ENCODE measurements around the gene OLFM4. TPM values are rescaled to one million over a fixed set of nuclear protein-coding genes. Genes with fewer than 3 reads are reported as not detected.

The OLFM4 gene
- total RNA-seq, 1 experiment from 2014 or later = not detected

GRCh38 chr13:53032849-53033248, 4.2 kb downstream of the OLFM4 start:
- no peak overlapping the region for H3K4me3 Mint-ChIP-seq (ENCODE audit: unreplicated experiment)

GRCh38 chr13:53038993-53039392, 10.4 kb downstream of the OLFM4 start:
- H3K27ac Mint-ChIP-seq (ENCODE audit: unreplicated experiment) = no peak overlapping the region
- no peaks in the 10 kb centered on the region for H3K36me3 Mint-ChIP-seq (ENCODE audit: insufficient read depth, unreplicated experiment)
- intact Hi-C loops (cut with micrococcal nuclease; ENCODE audit: unreplicated experiment) = no loop called here
- no peaks in the 10 kb centered on the region for H3K27me3 ChIP-seq (replicated peaks; ENCODE audit: control insufficient read depth, insufficient read depth, low read length)
- DNase-seq = no peak
- no TSS peak for BruUV-seq (replicated peaks)
- POLR2A ChIA-PET = no interaction called here
- no peaks in the 10 kb centered on the region for H3K9me3 ChIP-seq
- H3K4me3 Mint-ChIP-seq (ENCODE audit: unreplicated experiment) = no peak overlapping the region
- H3K4me1 Mint-ChIP-seq (ENCODE audit: low read depth, unreplicated experiment) = no peaks in the 10 kb centered on the region
- no peak overlapping the region for H3K4me3 ChIP-seq (ENCODE audit: low read depth, low read length)
- TF ChIP-seq CTCF (IDR thresholded peaks at IDR 0.05; ENCODE audit: insufficient read depth in 1 of 2, low read depth in 1 of 2, low read length in 1 of 2, severe bottlenecking in 1 of 2, unreplicated experiment in 1 of 2) = no peak
- CTCF ChIA-PET = no interaction called here
- no peaks in the 10 kb centered on the region for H3K9me3 Mint-ChIP-seq (ENCODE audit: unreplicated experiment)
- H3K27me3 Mint-ChIP-seq (ENCODE audit: insufficient read depth, unreplicated experiment) = peaks cover 22% of the 10 kb centered on the region
- H3K4me1 ChIP-seq = no peaks in the 10 kb centered on the region
- H3K36me3 ChIP-seq (ENCODE audit: control insufficient read depth, insufficient read depth, low read length) = no peaks in the 10 kb centered on the region

More at GRCh38 chr13:53032849-53033248, 4.2 kb downstream of the OLFM4 start:
- Mint-ChIP-seq H3K4me1 (ENCODE audit: low read depth, unreplicated experiment) (no peaks in the 10 kb centered on the region), H3K27ac (ENCODE audit: unreplicated experiment) (no peak overlapping the region), H3K36me3 (ENCODE audit: insufficient read depth, unreplicated experiment) (no peaks in the 10 kb centered on the region), H3K27me3 (ENCODE audit: insufficient read depth, unreplicated experiment) (peaks cover 8% of the 10 kb centered on the region), H3K9me3 (ENCODE audit: unreplicated experiment) (no peaks in the 10 kb centered on the region)
- H3K27me3 ChIP-seq (replicated peaks; ENCODE audit: control insufficient read depth, insufficient read depth, low read length) = no peaks in the 10 kb centered on the region
- intact Hi-C loops (cut with micrococcal nuclease; ENCODE audit: unreplicated experiment) = no loop called here
- ChIA-PET POLR2A (no interaction called here), CTCF (no interaction called here)
- no peak overlapping the region for H3K4me3 ChIP-seq (ENCODE audit: low read depth, low read length)
- H3K4me1 ChIP-seq = no peaks in the 10 kb centered on the region
- no peak for TF ChIP-seq CTCF (IDR thresholded peaks at IDR 0.05; ENCODE audit: insufficient read depth in 1 of 2, low read depth in 1 of 2, low read length in 1 of 2, severe bottlenecking in 1 of 2, unreplicated experiment in 1 of 2)
- no TSS peak for BruUV-seq (replicated peaks)
- H3K9me3 ChIP-seq = no peaks in the 10 kb centered on the region
- no peak for DNase-seq
- no peaks in the 10 kb centered on the region for H3K36me3 ChIP-seq (ENCODE audit: control insufficient read depth, insufficient read depth, low read length)

- CTCF ChIA-PET = no interaction called here
- no peak for TF ChIP-seq CTCF (IDR thresholded peaks at IDR 0.05; ENCODE audit: insufficient read depth in 1 of 2, low read depth in 1 of 2, low read length in 1 of 2, severe bottlenecking in 1 of 2, unreplicated experiment in 1 of 2)
These were observed 13.4 kb downstream of the OLFM4 start for GRCh38 chr13:53041968-53042516.

More at GRCh38 chr13:53041968-53042516, 13.4 kb downstream of the OLFM4 start:
- Histone ChIP-seq H3K36me3 (ENCODE audit: control insufficient read depth, insufficient read depth, low read length) (no peaks in the 10 kb centered on the region), H3K4me1 (no peaks in the 10 kb centered on the region), H3K27me3 (replicated peaks; ENCODE audit: control insufficient read depth, insufficient read depth, low read length) (no peaks in the 10 kb centered on the region; the same call in none of the 2 replicates), H3K4me3 (ENCODE audit: low read depth, low read length) (no peak overlapping the region), H3K9me3 (no peaks in the 10 kb centered on the region)
- no peaks in the 10 kb centered on the region for H3K36me3 Mint-ChIP-seq (ENCODE audit: insufficient read depth, unreplicated experiment)
- H3K9me3 Mint-ChIP-seq (ENCODE audit: unreplicated experiment) = no peaks in the 10 kb centered on the region
- no TSS peak for BruUV-seq (replicated peaks)
- no peaks in the 10 kb centered on the region for H3K4me1 Mint-ChIP-seq (ENCODE audit: low read depth, unreplicated experiment)
- H3K27me3 Mint-ChIP-seq (ENCODE audit: insufficient read depth, unreplicated experiment) = peaks cover 21% of the 10 kb centered on the region
- no peak overlapping the region for H3K27ac Mint-ChIP-seq (ENCODE audit: unreplicated experiment)
- POLR2A ChIA-PET = no interaction called here
- intact Hi-C loops (cut with micrococcal nuclease; ENCODE audit: unreplicated experiment) = no loop called here
- DNase-seq = no peak
- H3K4me3 Mint-ChIP-seq (ENCODE audit: unreplicated experiment) = no peak overlapping the region

Data from Caco-2 (cell line).